BE2C (cell line): Measurements from ENCODE around the gene MAGI2.

Source experiments
- DNase-seq: peaks from one replicate; pipeline ENCODE4 v3.0.0-alpha.2; 2020
- H3K27me3 ChIP-seq: fragments of 250-450 bp; sonication (Bioruptor Pico); 2 replicates; pipeline ENCODE4 v1.5.1; 2020; ENCODE audit warnings: mild to moderate bottlenecking
- H3K36me3 ChIP-seq: fragments of 250-450 bp; sonication (Bioruptor Pico); 2 replicates; pipeline ENCODE4 v1.5.1; 2020; ENCODE audit warnings: mild to moderate bottlenecking
- H3K4me1 ChIP-seq: fragments of 250-450 bp; sonication (Bioruptor Pico); 2 replicates; pipeline ENCODE4 v1.5.1; 2020
- H3K4me3 ChIP-seq: 2 replicates; pipeline ENCODE4 v1.5.1; 2011; ENCODE audit warnings: low read depth, low read length
- H3K9me3 ChIP-seq: fragments of 250-450 bp; sonication (Bioruptor Pico); 2 replicates; pipeline ENCODE4 v1.5.1; 2020
- CTCF ChIP-seq: IDR thresholded peaks from 2 replicates; pipeline ENCODE4 v1.5.1; 2012; ENCODE audit warnings: mild to moderate bottlenecking, low read depth, low read length

The MAGI2 gene

DNA sequence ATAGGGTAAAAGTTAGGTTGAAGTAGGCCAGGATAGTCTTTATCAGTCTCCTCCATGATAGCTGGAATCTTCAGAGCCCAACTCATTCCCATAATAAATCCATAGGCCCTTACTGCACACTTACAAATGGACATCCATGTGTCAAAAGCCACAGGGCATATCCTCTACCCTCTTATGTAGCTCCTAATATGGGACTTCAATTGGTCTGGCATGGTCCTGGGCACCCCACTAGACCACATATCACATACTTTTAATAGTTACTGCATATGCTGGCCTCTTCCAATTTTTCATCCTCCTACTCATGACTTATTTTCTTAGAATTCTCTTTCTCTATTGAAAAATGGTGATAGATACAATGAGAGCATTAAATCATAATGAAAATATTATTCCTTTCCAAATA, 169.3 kb downstream of the MAGI2 start:
- Histone ChIP-seq H3K9me3 (no peaks in the 10 kb centered on the region), H3K4me3 (no peak overlapping the region), H3K27me3 (no peaks in the 10 kb centered on the region), H3K36me3 (no peaks in the 10 kb centered on the region), H3K4me1 (peaks cover 5% of the 10 kb centered on the region; the same call in 1 of the 2 replicates)
- no peak for TF ChIP-seq CTCF
- no peak for DNase-seq

DNA sequence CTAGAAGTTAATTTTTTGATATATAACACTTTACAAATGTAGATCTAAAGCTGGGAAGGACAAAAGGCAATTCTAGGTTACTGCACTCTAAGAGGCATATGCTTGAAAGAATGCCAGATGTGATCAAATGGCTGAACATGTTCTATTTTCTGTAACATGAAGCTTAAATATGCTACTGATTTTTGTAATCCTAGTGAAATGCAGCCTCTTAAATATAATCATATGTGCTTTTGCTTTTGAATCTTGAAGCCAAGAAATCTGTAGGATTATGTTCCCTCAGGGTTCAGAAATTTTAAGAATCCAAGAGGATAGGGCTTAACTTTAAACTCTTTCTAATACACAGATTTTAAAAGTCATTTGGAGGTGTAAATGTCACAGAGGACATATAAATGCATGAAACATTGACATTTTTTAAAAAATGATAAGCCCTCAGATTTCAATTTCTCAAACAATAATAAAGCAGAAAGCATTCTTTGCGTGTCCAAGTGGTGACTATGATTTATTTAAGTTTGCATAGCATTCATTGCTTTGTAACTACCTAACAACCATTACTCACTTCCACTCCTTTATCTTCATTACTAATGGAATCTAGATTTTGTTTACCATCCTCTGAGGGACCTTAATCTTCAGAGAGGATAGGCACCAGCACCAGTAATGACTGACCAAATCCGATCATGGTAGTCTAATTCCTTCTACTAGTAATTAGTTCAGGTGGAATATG, 170.4 kb downstream of the MAGI2 start:
- Histone ChIP-seq H3K27me3 (no peaks in the 10 kb centered on the region), H3K4me3 (no peak overlapping the region), H3K4me1 (peaks cover 5% of the 10 kb centered on the region; the same call in 1 of the 2 replicates), H3K36me3 (no peaks in the 10 kb centered on the region), H3K9me3 (no peaks in the 10 kb centered on the region)
- DNase-seq: no peak
- no peak for TF ChIP-seq CTCF

DNA sequence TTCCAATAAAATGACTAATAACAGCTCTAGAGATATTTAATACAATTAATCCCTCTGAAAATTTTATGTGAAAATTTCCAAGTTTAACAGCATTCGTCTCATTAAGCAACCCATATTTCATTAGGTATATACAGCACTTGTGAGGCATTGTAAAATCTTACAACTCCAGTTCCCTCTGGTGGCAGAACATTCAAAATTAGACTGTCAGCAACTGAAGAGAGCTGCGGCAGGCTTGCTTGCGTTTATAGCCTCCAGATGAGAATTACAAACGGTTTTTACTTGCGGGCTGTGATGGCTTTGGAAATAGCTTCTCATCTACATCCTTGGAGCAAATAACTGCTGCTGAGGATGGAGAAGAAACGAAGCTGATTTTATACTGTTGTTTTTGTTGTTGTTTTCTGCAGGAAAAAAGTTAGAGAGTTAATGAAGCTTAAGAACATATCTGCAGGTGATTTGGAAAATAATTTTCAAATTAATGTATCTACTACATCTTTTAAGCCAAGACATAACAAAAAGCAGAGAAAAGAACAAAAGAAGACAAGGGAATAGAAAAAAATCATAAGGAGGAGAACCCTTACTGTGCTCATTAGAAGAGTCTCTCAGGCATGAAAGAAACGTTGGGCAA, 171.3 kb downstream of the MAGI2 start:
- no peak overlapping the region for H3K4me3 ChIP-seq
- H3K27me3 ChIP-seq: no peaks in the 10 kb centered on the region
- no peaks in the 10 kb centered on the region for H3K9me3 ChIP-seq
- no peaks in the 10 kb centered on the region for H3K36me3 ChIP-seq
- peak; percentile 63 for TF ChIP-seq CTCF
- H3K4me1 ChIP-seq: peaks cover 5% of the 10 kb centered on the region; the same call in 1 of the 2 replicates
- peak; percentile 33 for DNase-seq

DNA sequence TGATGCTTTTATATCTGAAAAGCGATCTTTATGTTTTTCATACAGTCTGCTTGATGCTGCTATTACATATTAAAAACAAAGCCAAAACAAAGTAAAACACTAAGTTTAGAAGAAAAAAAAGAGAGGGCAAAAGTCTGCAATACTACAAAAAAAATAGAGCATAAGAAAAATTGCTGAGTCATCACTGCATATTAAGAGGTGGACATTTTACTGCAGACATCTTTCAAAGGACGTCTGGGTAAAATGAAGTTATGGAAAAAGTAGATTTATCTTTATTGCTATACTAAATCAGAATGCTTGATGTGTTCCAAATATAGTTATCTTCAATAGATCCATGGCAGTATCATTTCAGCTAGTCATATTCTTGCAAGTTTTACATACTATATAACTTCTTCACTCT, 172.0 kb downstream of the MAGI2 start:
- Histone ChIP-seq H3K36me3 (no peaks in the 10 kb centered on the region), H3K4me1 (peaks cover 5% of the 10 kb centered on the region; the same call in 1 of the 2 replicates), H3K4me3 (no peak overlapping the region), H3K27me3 (no peaks in the 10 kb centered on the region), H3K9me3 (no peaks in the 10 kb centered on the region)
- no peak for DNase-seq
- TF ChIP-seq CTCF: no peak

GRCh38 chr7:79272938-79273337, 180.5 kb downstream of the MAGI2 start:
- Histone ChIP-seq H3K27me3 (no peaks in the 10 kb centered on the region), H3K36me3 (no peaks in the 10 kb centered on the region), H3K4me3 (no peak overlapping the region), H3K4me1 (peaks cover 3% of the 10 kb centered on the region), H3K9me3 (no peaks in the 10 kb centered on the region)
- TF ChIP-seq CTCF: no peak
- DNase-seq: no peak

DNA sequence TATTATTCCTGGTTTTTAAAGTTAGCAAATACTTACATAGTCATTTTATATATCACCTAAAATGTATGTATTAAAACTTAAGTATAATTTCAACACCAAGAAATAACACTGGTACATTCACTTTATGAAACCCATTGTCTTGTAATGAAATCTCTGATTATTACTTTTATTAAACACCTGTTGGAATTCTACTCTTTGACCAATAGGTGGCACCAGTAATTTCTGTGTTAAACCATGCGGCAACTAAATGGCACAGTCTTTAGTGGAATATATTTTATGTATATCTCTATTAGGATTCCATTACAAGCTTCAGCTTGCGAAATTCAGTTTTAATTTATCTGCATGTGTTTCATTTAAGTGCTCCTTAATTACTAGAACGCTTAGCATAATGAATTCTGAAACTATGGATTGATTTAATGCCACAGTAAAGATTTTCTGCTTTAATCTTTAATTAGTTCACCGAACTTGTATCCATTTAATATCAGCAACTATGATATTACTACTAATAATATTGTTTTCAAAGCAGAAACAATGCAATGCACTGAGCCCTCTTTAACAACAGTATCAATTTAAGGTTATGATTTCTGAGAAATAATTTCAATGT, 181.3 kb downstream of the MAGI2 start:
- DNase-seq: no peak
- peak; percentile 66 for TF ChIP-seq CTCF
- no peaks in the 10 kb centered on the region for H3K36me3 ChIP-seq
- H3K27me3 ChIP-seq: no peaks in the 10 kb centered on the region
- peaks cover 3% of the 10 kb centered on the region for H3K4me1 ChIP-seq
- no peaks in the 10 kb centered on the region for H3K9me3 ChIP-seq
- H3K4me3 ChIP-seq: no peak overlapping the region
